GM21825 (cell line): ENCODE results near the gene ZNF678.
"Not testable (repeated sequence)": the region's sequence is repeated elsewhere in the genome, so short reads cannot be mapped to it uniquely, and the experiment has no call there.

Experiments
- ATAC-seq: cut with Tn5 transposase; IDR thresholded peaks from one replicate; pipeline ENCODE4 v1.9.1; 2021; ENCODE audit warnings: mild to moderate bottlenecking, moderate library complexity; ENCODE audit not compliant: unreplicated experiment

Gene ZNF678

DNA sequence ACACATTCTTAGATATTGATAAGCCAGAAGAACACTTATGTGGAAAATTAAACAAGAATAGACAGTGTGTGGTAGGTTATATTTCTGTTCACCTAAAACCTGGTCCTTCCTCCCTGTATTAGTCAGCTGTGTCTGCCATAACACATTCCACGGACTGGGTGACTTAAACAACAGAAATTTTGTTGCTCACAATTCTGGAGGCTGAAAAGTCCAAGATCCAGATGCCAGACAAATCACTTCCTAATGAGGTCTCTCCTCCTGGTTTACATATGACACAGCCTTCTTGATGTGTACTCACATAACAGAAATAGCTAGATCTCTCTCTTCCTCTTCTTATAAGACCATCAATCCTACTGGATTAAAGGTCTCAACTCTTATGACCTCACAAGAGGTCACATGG lies 146.1 kb downstream of the ZNF678 start:
- ATAC-seq = no peak

- ATAC-seq = not testable (repeated sequence)
These were observed 147.1 kb downstream of the ZNF678 start for GRCh38 chr1:227710474-227710873.

DNA sequence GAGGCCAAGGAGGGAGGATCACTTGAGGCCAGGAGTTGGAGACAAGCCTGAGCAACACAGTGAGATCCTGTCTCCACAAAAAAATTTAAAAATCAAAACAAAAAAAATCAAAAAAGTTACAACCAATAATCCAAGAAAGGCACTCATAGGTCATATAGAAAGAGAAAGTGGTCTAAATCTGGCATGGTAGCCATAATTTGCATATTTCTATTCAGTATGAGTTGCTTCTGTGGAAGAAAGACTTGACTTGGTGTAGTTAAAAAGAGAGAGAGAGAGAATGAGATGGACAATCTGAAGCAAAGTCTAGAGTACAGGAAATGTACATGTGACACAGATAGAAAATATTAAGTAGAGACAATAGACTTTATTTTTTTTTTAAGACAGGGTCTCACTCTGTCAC lies 149.3 kb downstream of the ZNF678 start:
- peak; percentile 86 for ATAC-seq

GRCh38 chr1:227718932-227719331 lies 155.6 kb downstream of the ZNF678 start:
- ATAC-seq = no peak

- ATAC-seq = no peak
These were observed 160.1 kb downstream of the ZNF678 start for GRCh38 chr1:227723474-227723873.

GRCh38 chr1:227725046-227725445 lies 161.7 kb downstream of the ZNF678 start:
- no peak for ATAC-seq

GRCh38 chr1:227726318-227726717 lies 163.0 kb downstream of the ZNF678 start:
- ATAC-seq = no peak
